OCI-LY1 (cell line): ENCODE measurements around the gene GPR107.

Experiments used
- H2AFZ ChIP-seq: fragments of 200-600 bp; sonication (generic), shearing (Covaris generic); 2 replicates; pipeline ENCODE4 v1.6.0; 2014; ENCODE audit warnings: antibody characterized with exemption, mild to moderate bottlenecking, low read length
- H3F3A ChIP-seq: fragments of 200-600 bp; sonication (generic), shearing (Covaris generic); 2 replicates; pipeline ENCODE4 v1.6.0; 2014; ENCODE audit warnings: mild to moderate bottlenecking, antibody characterized with exemption, low read length, moderate library complexity; ENCODE audit not compliant: insufficient read depth
- H3K27ac ChIP-seq: fragments of 200-600 bp; sonication (generic); 2 replicates; pipeline ENCODE4 v1.5.1; 2014; ENCODE audit warnings: low read length, mixed run types, mild to moderate bottlenecking, low read depth; ENCODE audit not compliant: poor library complexity, severe bottlenecking
- H3K27me3 ChIP-seq: fragments of 200-600 bp; sonication (generic); 2 replicates; pipeline ENCODE4 v1.6.0; 2014; ENCODE audit warnings: antibody characterized with exemption, mild to moderate bottlenecking, low read length, moderate library complexity; ENCODE audit not compliant: insufficient read depth
- H3K36me3 ChIP-seq: fragments of 200-600 bp; sonication (generic); 2 replicates; pipeline ENCODE4 v1.6.1; 2014; ENCODE audit warnings: mild to moderate bottlenecking, antibody characterized with exemption, low read length, moderate library complexity, mixed read lengths; ENCODE audit not compliant: insufficient read depth
- H3K4me1 ChIP-seq: fragments of 200-600 bp; sonication (generic); 2 replicates; pipeline ENCODE4 v1.5.1; 2014; ENCODE audit warnings: mild to moderate bottlenecking, low read length, moderate library complexity; ENCODE audit not compliant: insufficient read depth, severe bottlenecking
- H3K4me2 ChIP-seq: fragments of 200-600 bp; sonication (generic), shearing (Covaris generic); 2 replicates; pipeline ENCODE4 v1.6.1; 2014; ENCODE audit warnings: low read length
- H3K4me3 ChIP-seq: fragments of 200-600 bp; sonication (generic); 2 replicates; pipeline ENCODE4 v1.5.1; 2014; ENCODE audit warnings: low read length, low read depth, mild to moderate bottlenecking, mixed read lengths; ENCODE audit not compliant: poor library complexity, severe bottlenecking
- H3K79me2 ChIP-seq: fragments of 200-600 bp; shearing (Covaris generic); 2 replicates; pipeline ENCODE4 v1.6.1; 2016; ENCODE audit warnings: mixed run types, low read length, mixed read lengths; ENCODE audit not compliant: insufficient read depth
- H3K9ac ChIP-seq: fragments of 200-600 bp; sonication (generic), shearing (Covaris generic); 2 replicates; pipeline ENCODE4 v1.6.1; 2014; ENCODE audit warnings: mild to moderate bottlenecking, low read length, mixed read lengths
- H3K9me2 ChIP-seq: fragments of 200-600 bp; sonication (generic), shearing (Covaris generic); 2 replicates; pipeline ENCODE4 v1.6.1; 2014; ENCODE audit warnings: low read depth, mild to moderate bottlenecking, low read length, mixed read lengths
- H3K9me3 ChIP-seq: fragments of 200-600 bp; shearing (Covaris generic); 2 replicates; pipeline ENCODE4 v1.6.1; 2014; ENCODE audit warnings: low read length, mixed read lengths
- H4K20me1 ChIP-seq: fragments of 200-600 bp; sonication (generic), shearing (Covaris generic); 2 replicates; pipeline ENCODE4 v1.6.0; 2016; ENCODE audit warnings: mild to moderate bottlenecking, low read length; ENCODE audit not compliant: insufficient read depth
- EZH2 ChIP-seq: fragments of 200-600 bp; sonication (generic), shearing (Covaris generic); IDR thresholded peaks from 2 replicates; pipeline ENCODE4 v1.8.0; 2017; ENCODE audit warnings: borderline replicate concordance, mixed run types, mild to moderate bottlenecking, antibody characterized with exemption, low read length, moderate library complexity, mixed read lengths
- TF ChIP-seq, protein P1 (sequence below): fragments of 200-600 bp; sonication (generic), shearing (Covaris generic); IDR thresholded peaks from 2 replicates; pipeline ENCODE4 v1.5.1; 2017; ENCODE audit warnings: mild to moderate bottlenecking, antibody characterized with exemption, low read length, moderate library complexity, mixed read lengths

GPR107 gene

DNA sequence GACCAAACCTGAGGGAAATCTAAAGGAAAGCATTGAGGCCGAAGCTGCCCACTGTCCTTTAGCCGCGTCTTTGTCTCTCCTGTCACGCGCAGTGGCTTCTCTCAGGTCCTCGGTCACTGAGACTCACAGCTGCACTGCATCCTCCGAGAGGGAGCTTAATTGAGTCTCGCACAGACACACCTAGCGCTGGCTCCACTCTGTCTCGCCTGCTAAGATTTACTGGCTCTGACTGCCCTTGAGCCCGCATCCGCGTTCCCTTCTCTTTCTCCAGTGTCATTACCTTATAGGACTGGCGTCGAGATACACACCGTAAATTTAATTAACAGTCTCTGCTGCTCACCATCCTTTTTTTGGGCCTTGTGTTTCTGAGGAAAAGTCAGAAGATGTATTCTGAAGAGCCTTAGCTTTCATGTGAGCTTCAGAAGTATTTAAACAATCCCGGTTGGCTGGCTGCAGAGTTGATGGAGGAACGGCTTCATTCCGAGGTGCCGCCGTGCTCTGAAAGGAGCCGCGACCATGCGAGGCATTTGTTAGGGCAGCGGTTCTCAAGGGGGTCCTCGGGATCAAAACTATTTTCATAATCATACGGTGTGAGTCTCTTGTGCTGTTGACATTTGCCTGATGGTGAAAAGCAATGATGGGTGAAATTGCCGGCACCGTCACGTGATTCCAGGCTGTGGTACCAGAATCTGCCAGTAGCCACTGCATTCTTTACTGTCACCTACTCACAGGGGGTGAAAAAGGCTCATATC lies 58.3 kb downstream of the GPR107 start:
- H3K9me3 ChIP-seq, result no peaks in the 10 kb centered on the region
- no peaks in the 10 kb centered on the region for H3K9me2 ChIP-seq
- H4K20me1 ChIP-seq, result no peaks in the 10 kb centered on the region

DNA sequence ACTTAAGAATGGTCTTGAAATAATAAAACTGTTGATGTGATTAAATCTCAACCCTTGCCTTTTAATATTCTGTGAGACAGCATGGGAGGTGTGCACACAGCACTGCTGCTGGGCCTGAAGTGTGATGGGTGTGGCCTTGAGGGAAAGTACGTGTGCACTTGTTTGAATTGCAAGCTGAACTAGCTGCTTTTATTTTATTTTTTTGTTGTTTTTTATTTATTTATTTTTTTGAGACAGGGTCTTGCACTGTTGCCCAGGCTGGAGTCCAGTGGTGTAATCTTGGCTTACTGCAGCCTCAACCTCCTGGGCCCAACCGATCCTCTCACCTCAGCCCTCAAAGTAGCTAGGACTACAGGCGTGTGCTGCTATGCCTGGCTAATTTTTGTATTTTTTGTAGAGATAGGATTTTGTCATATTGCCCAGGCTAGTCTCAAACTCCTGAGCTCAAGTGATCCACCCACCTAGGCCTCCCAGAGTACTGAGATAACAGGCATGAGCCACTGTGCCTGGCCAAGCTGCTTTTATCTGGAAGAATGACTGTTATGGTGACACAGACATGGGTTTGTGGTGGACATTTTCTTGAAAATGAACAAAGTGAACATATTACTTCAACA lies 58.9 kb downstream of the GPR107 start:
- Histone ChIP-seq H3K4me1 (no peaks in the 10 kb centered on the region), H3K9me3 (no peaks in the 10 kb centered on the region), H3K4me3 (no peak overlapping the region), H4K20me1 (no peaks in the 10 kb centered on the region), H3K36me3 (peaks cover 12% of the 10 kb centered on the region), H3K27ac (no peak overlapping the region), H2AFZ (no peak overlapping the region), H3K9me2 (no peaks in the 10 kb centered on the region), H3K4me2 (no peak overlapping the region), H3F3A (no peaks in the 10 kb centered on the region), H3K9ac (no peak overlapping the region), H3K79me2 (no peaks in the 10 kb centered on the region), H3K27me3 (no peaks in the 10 kb centered on the region)
- no peak for TF ChIP-seq EZH2
- TF ChIP-seq, protein P1, sequence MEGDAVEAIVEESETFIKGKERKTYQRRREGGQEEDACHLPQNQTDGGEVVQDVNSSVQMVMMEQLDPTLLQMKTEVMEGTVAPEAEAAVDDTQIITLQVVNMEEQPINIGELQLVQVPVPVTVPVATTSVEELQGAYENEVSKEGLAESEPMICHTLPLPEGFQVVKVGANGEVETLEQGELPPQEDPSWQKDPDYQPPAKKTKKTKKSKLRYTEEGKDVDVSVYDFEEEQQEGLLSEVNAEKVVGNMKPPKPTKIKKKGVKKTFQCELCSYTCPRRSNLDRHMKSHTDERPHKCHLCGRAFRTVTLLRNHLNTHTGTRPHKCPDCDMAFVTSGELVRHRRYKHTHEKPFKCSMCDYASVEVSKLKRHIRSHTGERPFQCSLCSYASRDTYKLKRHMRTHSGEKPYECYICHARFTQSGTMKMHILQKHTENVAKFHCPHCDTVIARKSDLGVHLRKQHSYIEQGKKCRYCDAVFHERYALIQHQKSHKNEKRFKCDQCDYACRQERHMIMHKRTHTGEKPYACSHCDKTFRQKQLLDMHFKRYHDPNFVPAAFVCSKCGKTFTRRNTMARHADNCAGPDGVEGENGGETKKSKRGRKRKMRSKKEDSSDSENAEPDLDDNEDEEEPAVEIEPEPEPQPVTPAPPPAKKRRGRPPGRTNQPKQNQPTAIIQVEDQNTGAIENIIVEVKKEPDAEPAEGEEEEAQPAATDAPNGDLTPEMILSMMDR, result no peak

More for the DNA sequence above, 58.3 kb downstream of the GPR107 start:
- no peak overlapping the region for H3K4me2 ChIP-seq
- H3K4me1 ChIP-seq, result no peaks in the 10 kb centered on the region
- no peak overlapping the region for H3K4me3 ChIP-seq
- no peaks in the 10 kb centered on the region for H3K27me3 ChIP-seq
- no peak for TF ChIP-seq EZH2
- TF ChIP-seq, protein P1, result no peak
- H3K27ac ChIP-seq, result no peak overlapping the region
- no peaks in the 10 kb centered on the region for H3K79me2 ChIP-seq
- H3K9ac ChIP-seq, result no peak overlapping the region
- H3K36me3 ChIP-seq, result peaks cover 16% of the 10 kb centered on the region
- H2AFZ ChIP-seq, result no peak overlapping the region
- no peaks in the 10 kb centered on the region for H3F3A ChIP-seq

DNA sequence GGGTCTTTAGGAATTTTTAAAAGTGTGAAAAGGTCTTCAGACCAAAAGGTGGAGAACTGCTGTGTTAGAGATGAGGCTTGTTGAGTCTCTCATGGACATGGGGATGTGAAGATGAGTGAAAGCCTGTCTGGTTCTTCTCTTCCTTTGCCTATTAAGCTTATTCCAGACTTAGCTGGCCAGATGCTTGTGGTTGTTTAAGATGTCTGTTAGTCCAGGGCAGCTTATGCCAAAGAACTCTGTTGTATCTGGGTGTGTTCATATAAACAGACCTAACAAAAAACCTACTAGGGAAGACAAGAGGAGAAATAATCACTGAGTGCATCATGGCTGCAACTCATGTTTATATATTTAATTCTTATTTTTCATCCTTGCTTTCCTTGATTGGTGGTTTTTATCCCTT lies 61.0 kb downstream of the GPR107 start:
- no peak overlapping the region for H2AFZ ChIP-seq
- H4K20me1 ChIP-seq, result no peaks in the 10 kb centered on the region
- no peak overlapping the region for H3K9ac ChIP-seq
- H3K9me2 ChIP-seq, result no peaks in the 10 kb centered on the region
- no peaks in the 10 kb centered on the region for H3K4me1 ChIP-seq
- no peak overlapping the region for H3K27ac ChIP-seq
- no peaks in the 10 kb centered on the region for H3K9me3 ChIP-seq
- H3K4me3 ChIP-seq, result no peak overlapping the region
- TF ChIP-seq, protein P1, result no peak
- TF ChIP-seq EZH2, result no peak
- no peaks in the 10 kb centered on the region for H3K27me3 ChIP-seq
- H3K36me3 ChIP-seq, result peaks cover 5% of the 10 kb centered on the region; the same call in 1 of the 2 replicates
- no peak overlapping the region for H3K4me2 ChIP-seq
- no peaks in the 10 kb centered on the region for H3K79me2 ChIP-seq
- no peaks in the 10 kb centered on the region for H3F3A ChIP-seq
